Natural killer cell (primary cell): ENCODE data around the gene AKAP7. TPM values are rescaled to one million over a fixed set of nuclear protein-coding genes. Genes with fewer than 3 reads are reported as not detected.
A peak's percentile ranks its signal among the peaks of the same experiment; 100 is the strongest.

Experiments
- ATAC-seq, 3 donors: fragments of 150-1000 bp in 2 of 3; fragments of 200-7000 bp in 1 of 3; cut with Tn5 transposase; 1 replicate in 1 of 3; 2 replicates in 2 of 3; pipeline ENCODE4 v1.10.0; 2021; ENCODE audit warnings: mild to moderate bottlenecking in 2 of 3, moderate library complexity in 2 of 3
- DNase-seq, 2 donors: peaks; one replicate each; pipeline versions ENCODE4 v3.0.0 to v3.0.0-alpha.2; 2013 to 2021; ENCODE audit warnings: mixed read lengths in 1 of 2
- H3K27ac ChIP-seq: one replicate; pipeline ENCODE4 v1.5.1; 2013; ENCODE audit warnings: mild to moderate bottlenecking, low read length
- H3K27me3 ChIP-seq: one replicate; pipeline ENCODE4 v1.6.1; 2013; ENCODE audit warnings: low read length; ENCODE audit not compliant: control insufficient read depth, insufficient read depth
- H3K36me3 ChIP-seq: one replicate; pipeline ENCODE4 v1.6.1; 2013; ENCODE audit warnings: low read length; ENCODE audit not compliant: control insufficient read depth, insufficient read depth
- H3K4me1 ChIP-seq: one replicate; pipeline ENCODE4 v1.6.1; 2013; ENCODE audit warnings: low read length; ENCODE audit not compliant: control insufficient read depth, insufficient read depth
- H3K4me3 ChIP-seq: one replicate; pipeline ENCODE4 v1.5.1; 2013; ENCODE audit warnings: low read length
- H3K9me3 ChIP-seq: one replicate; pipeline ENCODE4 v1.6.1; 2013; ENCODE audit warnings: low read length; ENCODE audit not compliant: control insufficient read depth, insufficient read depth
- H3K27ac Mint-ChIP-seq, 2 donors: one replicate each; pipeline ENCODE4 v1.8.0; 2022; ENCODE audit warnings: mild to moderate bottlenecking in 2 of 2, mixed read lengths in 2 of 2, moderate library complexity in 1 of 2
- H3K27me3 Mint-ChIP-seq, 2 donors: one replicate each; pipeline ENCODE4 v1.8.0; 2022; ENCODE audit warnings: low read depth in 2 of 2, mixed read lengths in 2 of 2
- H3K36me3 Mint-ChIP-seq: one replicate; pipeline ENCODE4 v1.8.0; 2022; ENCODE audit warnings: mixed read lengths
- H3K4me1 Mint-ChIP-seq, 2 donors: one replicate each; pipeline ENCODE4 v1.8.0; 2022; ENCODE audit warnings: mixed read lengths in 2 of 2
- H3K4me3 Mint-ChIP-seq: one replicate; pipeline ENCODE4 v1.8.0; 2022; ENCODE audit warnings: mild to moderate bottlenecking, moderate library complexity, mixed read lengths
- H3K9me3 Mint-ChIP-seq, 2 donors: one replicate each; pipeline ENCODE4 v1.8.0; 2022; ENCODE audit warnings: mixed read lengths in 2 of 2
- whole genome bisulfite sequencing: methylation state at CpG from one replicate; pipeline ENCODE4 v1.1.7; 2013; ENCODE audit warnings: missing lambda C conversion rate; ENCODE audit not compliant: insufficient coverage; 5-methylcytosine and 5-hydroxymethylcytosine counted together
- intact Hi-C: fragments of 100-400 bp; cut with micrococcal nuclease; formaldehyde crosslinking; loops from one replicate; pipeline ENCODE4 v1.14.2; 2022
- total RNA-seq, 4 donors: library from RNA; stranded (reverse); fragments of 120-200 nt in 1 of 4; gene quantifications; one replicate each; pipeline versions ENCODE4 v1.2.3 to v1.2.4, GENCODE V29; 2013 to 2022
- TF ChIP-seq, protein P1 (sequence below): fragments of 200-600 bp; IDR thresholded peaks from one replicate; pipeline ENCODE4 v1.8.0; 2022; ENCODE audit warnings: antibody characterized with exemption

AKAP7 gene
- total RNA-seq, 3 donors from 2014 or later (not counting 1 experiment from before 2014, with no cell fraction given): 13.5 to 21.0 (median 14.7) TPM

GRCh38 chr6:131139599-131139998, 4.3 kb downstream of the AKAP7 start:
- DNase-seq (no peak), ATAC-seq (no peak)
- no peaks in the 10 kb centered on the region for H3K36me3 ChIP-seq
- intact Hi-C loops: loop anchor here (5.0 kb wide), 1 partner anchor 77 kb away; the partner anchor contains the start of gene EPB41L2
- peaks cover 3% of the 10 kb centered on the region for H3K4me1 ChIP-seq
- Mint-ChIP-seq H3K27me3 (no peaks in the 10 kb centered on the region), H3K4me3 (peak overlapping the region; percentile 29), H3K9me3 (no peaks in the 10 kb centered on the region), H3K36me3 (no peaks in the 10 kb centered on the region), H3K4me1 (peaks cover 29 to 30% of the 10 kb centered on the region in 2 donors), H3K27ac (peak overlapping the region; percentile 35 to 67)
- TF ChIP-seq, protein P1, sequence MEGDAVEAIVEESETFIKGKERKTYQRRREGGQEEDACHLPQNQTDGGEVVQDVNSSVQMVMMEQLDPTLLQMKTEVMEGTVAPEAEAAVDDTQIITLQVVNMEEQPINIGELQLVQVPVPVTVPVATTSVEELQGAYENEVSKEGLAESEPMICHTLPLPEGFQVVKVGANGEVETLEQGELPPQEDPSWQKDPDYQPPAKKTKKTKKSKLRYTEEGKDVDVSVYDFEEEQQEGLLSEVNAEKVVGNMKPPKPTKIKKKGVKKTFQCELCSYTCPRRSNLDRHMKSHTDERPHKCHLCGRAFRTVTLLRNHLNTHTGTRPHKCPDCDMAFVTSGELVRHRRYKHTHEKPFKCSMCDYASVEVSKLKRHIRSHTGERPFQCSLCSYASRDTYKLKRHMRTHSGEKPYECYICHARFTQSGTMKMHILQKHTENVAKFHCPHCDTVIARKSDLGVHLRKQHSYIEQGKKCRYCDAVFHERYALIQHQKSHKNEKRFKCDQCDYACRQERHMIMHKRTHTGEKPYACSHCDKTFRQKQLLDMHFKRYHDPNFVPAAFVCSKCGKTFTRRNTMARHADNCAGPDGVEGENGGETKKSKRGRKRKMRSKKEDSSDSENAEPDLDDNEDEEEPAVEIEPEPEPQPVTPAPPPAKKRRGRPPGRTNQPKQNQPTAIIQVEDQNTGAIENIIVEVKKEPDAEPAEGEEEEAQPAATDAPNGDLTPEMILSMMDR: no peak
- WGBS: 55% methylated on average over 4 of the region's 4 CpGs
- no peak overlapping the region for H3K27ac ChIP-seq
- no peaks in the 10 kb centered on the region for H3K9me3 ChIP-seq
- no peaks in the 10 kb centered on the region for H3K27me3 ChIP-seq
- no peak overlapping the region for H3K4me3 ChIP-seq

DNA sequence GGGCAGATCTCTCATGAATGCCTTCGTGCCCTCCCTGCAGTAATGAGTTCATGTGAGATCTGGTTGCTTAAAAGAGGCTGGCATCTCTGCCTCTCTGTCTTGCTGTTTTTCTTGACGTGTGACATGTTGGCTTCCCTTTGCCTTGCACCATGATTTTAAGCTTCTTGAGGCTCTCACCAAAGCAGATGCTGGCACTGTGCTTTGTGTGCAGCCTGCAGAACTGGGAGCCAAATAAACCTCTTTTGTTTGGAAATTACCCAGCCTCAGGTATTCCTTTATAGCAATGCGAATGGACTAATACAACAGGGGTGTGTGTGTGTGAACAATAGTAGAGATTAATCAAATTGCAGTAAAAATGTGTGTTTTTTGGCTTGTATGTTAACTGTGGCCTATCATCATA, 8.1 kb downstream of the AKAP7 start:
- no peak for DNase-seq
- Mint-ChIP-seq H3K36me3 (no peaks in the 10 kb centered on the region), H3K4me3 (no peak overlapping the region), H3K4me1 (peaks cover 9 to 16% of the 10 kb centered on the region in 2 donors), H3K27me3 (no peaks in the 10 kb centered on the region), H3K27ac (no peak overlapping the region), H3K9me3 (no peaks in the 10 kb centered on the region)
- H3K27ac ChIP-seq: no peak overlapping the region
- H3K27me3 ChIP-seq: no peaks in the 10 kb centered on the region
- H3K9me3 ChIP-seq: no peaks in the 10 kb centered on the region
- H3K4me1 ChIP-seq: no peaks in the 10 kb centered on the region
- TF ChIP-seq, protein P1: no peak
- peaks cover 2% of the 10 kb centered on the region for H3K36me3 ChIP-seq
- H3K4me3 ChIP-seq: no peak overlapping the region
- no peak for ATAC-seq
- WGBS: 91% methylated on average over 3 of the region's 3 CpGs
- intact Hi-C loops: no loop called here

GRCh38 chr6:131146865-131147264, 11.6 kb downstream of the AKAP7 start:
- Mint-ChIP-seq H3K27me3 (no peaks in the 10 kb centered on the region), H3K27ac (no peak overlapping the region)
- 88% methylated on average over 2 of the region's 2 CpGs for WGBS

More at GRCh38 chr6:131146865-131147264, 11.6 kb downstream of the AKAP7 start:
- no peaks in the 10 kb centered on the region for H3K9me3 Mint-ChIP-seq
- no peak overlapping the region for H3K4me3 Mint-ChIP-seq
- Histone ChIP-seq H3K4me1 (no peaks in the 10 kb centered on the region), H3K9me3 (no peaks in the 10 kb centered on the region), H3K27me3 (no peaks in the 10 kb centered on the region), H3K27ac (no peak overlapping the region), H3K4me3 (no peak overlapping the region), H3K36me3 (peaks cover 2% of the 10 kb centered on the region)
- DNase-seq: no peak
- no peaks in the 10 kb centered on the region for H3K4me1 Mint-ChIP-seq
- intact Hi-C loops: no loop called here
- TF ChIP-seq, protein P1: no peak
- ATAC-seq: no peak
- no peaks in the 10 kb centered on the region for H3K36me3 Mint-ChIP-seq
